Dermis microvascular lymphatic vessel endothelial cell (primary cell): ENCODE measurements around the gene CREB5. TPM values are rescaled to one million over a fixed set of nuclear protein-coding genes. Genes with fewer than 3 reads are reported as not detected.
A peak's percentile ranks its signal among the peaks of the same experiment; 100 is the strongest.
"Not testable (repeated sequence)": the region's sequence is repeated elsewhere in the genome, so short reads cannot be mapped to it uniquely, and the experiment has no call there.

Experiments
- DNase-seq, 2 donors: peaks; one replicate each; pipeline versions ENCODE4 v3.0.0 to v3.0.0-alpha.2; 2010; ENCODE audit warnings: low read depth in 2 of 2
- total RNA-seq: library from RNA; depleted of rRNA; stranded (reverse); fragments of >200 nt; gene quantifications from 2 replicates; pipeline ENCODE4 v1.2.1, GENCODE V29; 2014

CREB5 gene
- total RNA-seq, 1 donor from 2014 or later = 3.0 TPM

DNA sequence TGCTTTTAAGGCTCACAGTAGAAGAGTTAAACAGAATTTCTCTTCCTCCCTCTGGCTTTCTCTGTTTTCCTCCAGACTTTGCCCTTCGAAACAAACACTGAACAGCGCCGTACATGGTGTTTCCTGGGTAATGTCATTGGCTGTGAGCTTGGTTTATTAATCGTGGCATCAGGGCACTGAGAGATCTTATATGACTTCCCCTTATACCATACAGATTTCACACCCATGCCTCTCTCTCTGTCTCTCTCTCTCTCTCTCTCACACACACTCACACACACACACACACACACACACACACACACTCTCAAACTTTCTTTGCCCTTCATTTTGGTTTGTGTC, 195.5 kb downstream of the CREB5 start:
- no peak for DNase-seq

DNA sequence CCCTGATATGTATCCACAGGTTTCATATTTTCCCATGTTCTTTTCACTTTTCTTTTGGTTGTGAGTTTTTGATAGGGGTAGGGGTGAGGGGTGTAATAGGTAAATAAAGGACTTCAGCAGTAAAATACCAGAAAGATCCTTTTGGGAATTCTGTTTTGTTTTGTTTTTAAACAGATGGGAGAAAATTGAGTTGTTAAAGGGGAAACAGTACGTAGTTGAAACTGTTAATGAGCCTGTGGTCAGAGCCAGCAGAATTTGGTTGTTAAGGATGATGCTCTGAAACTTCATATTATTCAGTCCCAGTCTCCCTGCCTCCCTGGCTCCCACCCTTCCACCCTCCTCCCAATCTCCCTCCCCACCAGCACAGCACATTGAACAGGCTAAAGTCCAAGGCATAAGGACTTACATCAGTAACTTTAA, 195.9 kb downstream of the CREB5 start:
- no peak for DNase-seq

DNA sequence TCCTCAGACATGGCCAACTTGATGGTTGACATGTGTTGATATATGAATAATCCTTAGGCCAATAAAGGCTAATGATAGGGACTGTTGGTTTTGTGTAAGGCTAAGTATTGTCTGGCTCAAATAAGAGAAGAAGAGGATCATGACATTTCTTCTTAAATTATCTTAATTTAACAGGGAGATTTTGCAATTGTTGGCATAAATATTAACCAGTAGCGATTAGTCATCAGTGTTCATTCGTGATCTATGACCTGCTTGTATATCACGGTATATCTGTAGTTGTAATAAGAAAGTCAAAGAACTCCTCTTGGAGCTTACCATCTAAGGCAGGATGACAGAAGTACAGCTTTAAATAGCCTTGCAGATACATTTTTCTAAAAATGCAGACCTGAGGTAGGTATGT, 196.4 kb downstream of the CREB5 start:
- no peak for DNase-seq

DNA sequence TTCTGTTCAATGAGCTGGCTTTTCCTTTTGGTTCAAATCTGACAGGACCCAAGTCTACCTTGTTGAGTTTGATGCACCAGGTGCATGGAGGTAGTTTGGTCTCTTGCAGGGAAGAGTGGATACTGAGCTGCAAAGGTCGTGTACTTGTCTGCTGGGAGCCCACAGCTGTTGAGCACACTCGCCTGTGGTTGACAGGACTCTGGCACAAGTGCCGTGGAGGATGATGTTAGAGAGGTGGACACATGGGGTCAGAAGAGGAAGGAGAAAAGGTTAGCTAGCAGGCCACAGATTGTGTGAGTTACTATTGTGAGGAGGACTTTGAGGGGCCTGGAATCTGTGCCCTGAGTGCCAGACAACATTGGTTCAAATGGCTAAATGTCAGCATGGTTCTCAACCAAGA, 197.3 kb downstream of the CREB5 start:
- no peak for DNase-seq

GRCh38 chr7:28611399-28611897, 199.1 kb downstream of the CREB5 start:
- not testable (repeated sequence) for DNase-seq

GRCh38 chr7:28613262-28613661, 200.9 kb downstream of the CREB5 start:
- DNase-seq = no peak

GRCh38 chr7:28615091-28615490, 202.8 kb downstream of the CREB5 start:
- peak in 1 of 2 donors; percentile 35 for DNase-seq

DNA sequence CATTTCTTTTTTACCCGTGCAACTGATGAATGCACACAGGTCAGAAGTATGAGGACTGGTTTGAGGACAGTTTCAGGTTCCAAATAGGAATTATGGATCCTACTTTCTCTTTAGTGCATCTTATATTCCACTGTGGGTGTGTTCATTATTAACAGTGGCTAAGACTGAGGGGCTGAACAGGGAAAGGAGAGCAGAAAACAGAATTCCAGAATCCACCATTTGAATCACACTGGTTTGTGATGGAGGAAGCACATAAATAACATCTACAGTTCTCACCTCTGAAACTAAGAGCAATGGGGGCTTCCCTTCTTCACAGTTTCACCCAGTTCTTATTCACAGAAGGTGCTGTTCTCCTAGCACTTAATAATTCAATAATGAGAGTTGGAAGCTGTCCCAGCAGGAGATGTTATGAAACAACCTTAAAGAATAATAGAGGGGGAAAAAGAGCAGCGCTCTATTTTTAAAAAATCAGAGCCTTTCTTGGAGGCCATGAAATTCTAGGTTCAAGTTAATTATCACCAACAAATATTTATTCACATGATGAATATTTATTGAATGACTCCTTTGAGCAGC, 205.1 kb downstream of the CREB5 start:
- DNase-seq = no peak

GRCh38 chr7:28618383-28618782, 206.1 kb downstream of the CREB5 start:
- DNase-seq = no peak

DNA sequence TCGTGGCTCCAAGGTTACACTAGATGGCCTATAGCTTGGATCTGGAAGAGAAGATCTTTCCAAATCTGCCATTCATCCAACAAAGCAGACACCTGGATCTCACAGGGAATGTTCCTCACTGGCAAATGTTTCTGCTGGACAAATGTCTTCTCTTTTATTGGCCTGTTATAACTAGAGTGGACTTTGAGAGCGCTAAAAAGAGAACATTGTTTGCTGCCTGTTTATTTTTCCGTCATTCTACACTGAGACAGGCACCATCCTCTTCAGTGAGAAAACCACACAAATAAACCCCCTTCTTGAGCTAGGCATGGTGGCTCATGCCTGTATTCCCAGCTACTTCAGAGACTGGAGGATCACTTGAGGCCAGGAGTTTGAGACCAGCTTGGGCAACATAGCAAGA, 206.9 kb downstream of the CREB5 start:
- DNase-seq = no peak

DNA sequence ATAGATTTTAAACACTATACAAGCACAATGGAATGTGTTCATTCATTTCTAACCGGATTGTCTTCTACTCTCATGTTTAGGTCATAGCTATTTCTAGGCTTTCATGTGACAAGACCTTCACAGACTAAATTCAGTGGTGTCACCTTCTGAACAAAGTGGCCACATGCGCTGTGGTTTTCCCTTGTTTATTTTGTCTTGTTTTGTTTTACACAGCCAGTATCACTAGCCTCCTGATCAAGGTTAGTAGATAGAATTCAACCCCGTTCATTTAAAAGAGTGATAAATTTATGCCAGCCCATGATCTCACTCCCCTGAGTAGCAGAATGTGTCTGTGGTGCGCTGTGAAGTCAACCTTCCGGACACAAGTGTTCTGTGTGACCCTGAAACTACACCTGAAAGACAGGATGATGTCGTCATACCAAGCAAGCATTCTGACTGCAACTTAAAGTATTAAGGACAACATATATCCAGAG, 209.1 kb downstream of the CREB5 start:
- no peak for DNase-seq

- no peak for DNase-seq
Observed at GRCh38 chr7:28623105-28623730, 210.9 kb downstream of the CREB5 start.

DNA sequence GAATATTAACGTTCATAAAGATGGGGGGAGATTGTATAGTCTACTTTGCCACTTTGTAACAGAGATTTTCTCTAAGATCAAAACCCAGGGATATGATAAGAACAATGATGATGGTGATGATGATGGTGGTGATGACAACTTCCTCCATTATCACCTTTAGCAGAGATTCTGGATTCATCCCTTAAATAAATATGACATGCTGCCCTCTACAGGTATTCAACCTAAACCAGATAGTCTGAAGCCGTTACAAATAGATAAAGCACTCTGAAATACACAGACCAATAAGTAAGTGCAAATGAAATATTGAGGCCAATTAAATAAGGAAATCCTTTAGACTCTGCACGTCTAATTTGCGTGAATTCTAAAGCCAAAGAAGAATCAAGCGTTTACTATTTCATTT, 211.5 kb downstream of the CREB5 start:
- DNase-seq = peak in 1 of 2 donors; percentile 8

DNA sequence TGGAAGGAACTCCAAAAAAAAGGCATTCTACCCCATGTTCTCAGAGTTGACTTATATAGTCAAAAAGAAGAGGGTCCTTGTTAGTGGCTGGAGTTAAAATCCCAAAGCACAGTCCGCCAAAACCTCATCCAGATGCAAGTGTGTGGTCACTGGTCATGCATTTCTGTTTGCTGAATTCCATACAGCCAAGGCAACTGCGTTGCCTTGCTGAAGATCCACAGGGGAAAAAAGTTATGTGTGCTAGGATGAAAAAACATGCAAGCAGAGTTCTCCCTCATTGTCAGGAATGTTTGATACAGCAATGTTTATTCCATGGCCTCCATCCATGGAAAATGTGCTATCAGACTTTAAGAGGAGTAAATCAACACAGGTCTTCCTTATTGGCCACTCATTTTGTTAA, 213.1 kb downstream of the CREB5 start:
- no peak for DNase-seq

DNA sequence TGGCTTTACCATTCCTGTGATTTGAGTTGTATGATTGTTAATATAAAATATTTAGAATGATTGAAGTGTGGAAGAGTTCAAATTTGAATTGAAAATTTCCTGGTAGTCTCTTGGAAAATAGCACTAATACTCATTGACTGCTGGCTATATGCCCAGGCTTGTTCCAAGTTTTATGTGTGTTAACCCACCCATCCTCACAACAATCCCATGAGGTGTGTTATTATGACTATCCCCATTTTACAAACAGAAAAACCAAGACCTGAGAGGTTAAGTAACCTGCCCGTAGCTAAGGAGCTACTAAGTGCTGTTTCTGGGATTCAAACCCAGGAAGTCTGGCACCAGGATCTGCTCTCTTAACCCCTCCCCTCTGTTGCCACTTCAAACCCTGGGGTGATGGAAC, 213.9 kb downstream of the CREB5 start:
- no peak for DNase-seq

GRCh38 chr7:28626624-28627262, 214.4 kb downstream of the CREB5 start:
- peak in 1 of 2 donors; percentile 39 for DNase-seq

DNA sequence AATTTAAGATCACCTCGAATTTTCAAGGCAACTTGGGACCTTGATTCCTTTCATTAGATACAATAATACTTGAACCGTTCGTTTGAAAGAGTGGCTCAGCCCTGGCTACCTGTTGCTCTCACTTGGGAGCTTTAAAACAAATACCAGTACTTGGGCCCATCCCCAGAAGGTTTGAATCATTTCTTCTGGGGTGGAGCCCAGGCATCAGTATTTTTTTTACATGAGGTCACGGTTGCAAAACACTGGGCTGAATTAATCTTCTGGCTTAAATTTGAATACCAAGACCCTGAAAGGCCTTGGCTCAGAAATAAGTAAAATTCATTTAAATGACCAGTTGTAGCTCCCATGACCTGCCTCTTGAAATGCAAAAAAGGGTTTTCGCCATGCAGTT, 214.9 kb downstream of the CREB5 start:
- no peak for DNase-seq

DNA sequence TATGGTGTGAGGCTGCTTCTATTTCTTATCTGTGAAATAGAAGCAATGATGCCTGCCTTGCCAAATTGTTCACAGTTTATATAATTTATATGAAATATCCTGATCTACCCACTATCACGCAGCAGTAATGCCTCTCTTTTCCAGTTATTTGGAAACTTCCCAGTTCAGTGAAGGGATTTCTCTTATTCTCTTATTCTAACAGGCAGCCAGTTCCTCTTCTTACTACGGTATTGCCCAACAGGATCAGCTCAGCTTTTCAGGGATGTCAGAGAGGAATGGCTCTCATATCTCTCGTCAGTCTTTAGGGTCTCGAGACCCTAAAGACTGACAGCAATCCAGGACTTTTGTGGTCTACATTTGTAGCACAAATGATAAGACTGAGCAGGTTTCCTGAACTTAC, 215.6 kb downstream of the CREB5 start:
- DNase-seq = no peak

GRCh38 chr7:28629216-28629842, 217.0 kb downstream of the CREB5 start:
- DNase-seq = no peak

GRCh38 chr7:28630350-28630749, 218.0 kb downstream of the CREB5 start:
- no peak for DNase-seq

- peak in 1 of 2 donors; percentile 61 for DNase-seq
Observed at GRCh38 chr7:28631995-28632394, 219.7 kb downstream of the CREB5 start.

DNA sequence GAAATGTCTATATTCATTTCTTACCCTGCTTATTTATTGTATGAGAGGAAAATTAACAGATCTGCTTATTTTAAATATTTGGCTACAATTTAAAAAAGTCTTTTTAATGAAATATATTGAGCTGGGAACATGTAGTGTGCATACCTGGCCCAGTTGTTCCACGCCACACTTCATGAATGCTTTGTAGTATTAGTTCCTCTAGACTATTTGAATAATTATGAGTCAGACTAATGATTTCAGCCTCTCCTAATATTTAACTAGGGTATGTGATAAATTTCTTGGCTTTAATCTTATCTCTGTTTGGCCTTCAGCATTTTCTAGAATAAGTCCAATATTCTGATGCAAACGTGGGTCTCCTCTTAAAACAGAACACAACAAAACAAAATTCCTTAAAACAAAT, 226.6 kb downstream of the CREB5 start:
- no peak for DNase-seq

DNA sequence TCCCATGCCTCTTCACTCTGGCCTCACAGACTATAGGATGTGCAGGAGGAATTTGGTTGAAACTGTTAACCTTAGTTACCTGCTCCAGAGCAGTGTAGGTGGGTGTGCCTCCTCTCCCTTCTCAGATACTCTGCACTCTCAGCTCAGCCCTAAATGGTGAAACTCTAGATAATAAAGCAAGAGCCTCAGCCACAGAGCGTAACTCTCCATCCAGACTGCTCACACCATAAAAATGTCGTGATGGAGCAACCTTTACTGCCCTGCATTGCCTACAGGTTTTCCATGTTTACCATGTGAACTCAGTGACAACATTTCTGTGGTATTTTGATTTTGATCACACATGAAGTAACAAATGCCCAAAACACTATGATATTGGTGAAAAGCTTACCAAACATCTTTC, 227.7 kb downstream of the CREB5 start:
- no peak for DNase-seq
